Measurements from ENCODE around the gene NOP9. TPM values are rescaled to one million over a fixed set of nuclear protein-coding genes. Genes with fewer than 3 reads are reported as not detected.

The NOP9 gene
- total and polyA plus RNA-seq, 9 of the 15 experiments (the other 6 are each of a cell fraction or from before 2014, with no cell fraction given) = 1.0 to 27.9 (median 15.1) TPM

DNA sequence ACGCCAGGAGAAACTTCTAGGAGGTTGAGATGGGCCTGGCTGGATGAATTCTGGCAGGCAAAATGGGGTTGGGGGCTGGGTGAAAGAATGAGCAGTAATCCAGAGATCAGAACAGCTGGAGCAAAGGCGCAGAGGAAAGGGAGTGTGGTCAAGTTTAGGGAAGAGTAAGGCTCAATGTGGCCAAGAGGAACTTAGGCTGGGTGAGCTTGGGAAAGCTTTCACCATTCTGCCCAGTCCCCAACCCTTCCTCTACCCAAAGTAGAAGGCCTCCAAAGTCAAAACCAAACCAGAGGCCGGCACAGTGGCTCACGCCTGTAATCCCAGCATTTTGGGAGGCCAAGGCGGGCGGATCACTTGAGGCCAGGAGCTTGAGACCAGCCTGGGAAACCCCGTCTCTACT is 18.0 kb upstream of the NOP9 start:
- FAIRE-seq (no peak), ATAC-seq (no peak), DNase-seq (ENCODE audit: extremely low read depth in 1 of 4, low spot score in 3 of 4) (no peak)
- no peak overlapping the region for H3K4me3 ChIP-seq
- TF ChIP-seq ZNF696 (CRISPR knock-in tag; conservative IDR thresholded peaks at IDR 0.05) (no peak), ZNF212 (CRISPR knock-in tag; IDR thresholded peaks at IDR 0.05) (no peak), DACH1 (IDR thresholded peaks at IDR 0.05; ENCODE audit: partially characterized antibody) (no peak), SRSF7 (optimal IDR thresholded peaks at IDR 0.05; ENCODE audit: low read depth, low read length) (no peak)
- TF ChIP-seq, protein P1, sequence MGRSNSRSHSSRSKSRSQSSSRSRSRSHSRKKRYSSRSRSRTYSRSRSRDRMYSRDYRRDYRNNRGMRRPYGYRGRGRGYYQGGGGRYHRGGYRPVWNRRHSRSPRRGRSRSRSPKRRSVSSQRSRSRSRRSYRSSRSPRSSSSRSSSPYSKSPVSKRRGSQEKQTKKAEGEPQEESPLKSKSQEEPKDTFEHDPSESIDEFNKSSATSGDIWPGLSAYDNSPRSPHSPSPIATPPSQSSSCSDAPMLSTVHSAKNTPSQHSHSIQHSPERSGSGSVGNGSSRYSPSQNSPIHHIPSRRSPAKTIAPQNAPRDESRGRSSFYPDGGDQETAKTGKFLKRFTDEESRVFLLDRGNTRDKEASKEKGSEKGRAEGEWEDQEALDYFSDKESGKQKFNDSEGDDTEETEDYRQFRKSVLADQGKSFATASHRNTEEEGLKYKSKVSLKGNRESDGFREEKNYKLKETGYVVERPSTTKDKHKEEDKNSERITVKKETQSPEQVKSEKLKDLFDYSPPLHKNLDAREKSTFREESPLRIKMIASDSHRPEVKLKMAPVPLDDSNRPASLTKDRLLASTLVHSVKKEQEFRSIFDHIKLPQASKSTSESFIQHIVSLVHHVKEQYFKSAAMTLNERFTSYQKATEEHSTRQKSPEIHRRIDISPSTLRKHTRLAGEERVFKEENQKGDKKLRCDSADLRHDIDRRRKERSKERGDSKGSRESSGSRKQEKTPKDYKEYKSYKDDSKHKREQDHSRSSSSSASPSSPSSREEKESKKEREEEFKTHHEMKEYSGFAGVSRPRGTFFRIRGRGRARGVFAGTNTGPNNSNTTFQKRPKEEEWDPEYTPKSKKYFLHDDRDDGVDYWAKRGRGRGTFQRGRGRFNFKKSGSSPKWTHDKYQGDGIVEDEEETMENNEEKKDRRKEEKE (IDR thresholded peaks at IDR 0.05; ENCODE audit: borderline replicate concordance in 1 of 2, control insufficient read depth in 1 of 2, low read depth in 2 of 2, low read length in 1 of 2) = no peak
- TF ChIP-seq, protein P2, sequence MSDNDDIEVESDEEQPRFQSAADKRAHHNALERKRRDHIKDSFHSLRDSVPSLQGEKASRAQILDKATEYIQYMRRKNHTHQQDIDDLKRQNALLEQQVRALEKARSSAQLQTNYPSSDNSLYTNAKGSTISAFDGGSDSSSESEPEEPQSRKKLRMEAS (CRISPR knock-in tag; IDR thresholded peaks at IDR 0.05) = no peak
- no peaks in the 10 kb centered on the region for H4K20me1 ChIP-seq (replicated peaks; ENCODE audit: control insufficient read depth, insufficient read depth, low read length)
- POLR2A ChIA-PET = interaction anchor here (1.1 to 2.2 kb wide), 2 partner anchors 8 to 10 kb away, joined by 3 to 7 read pairs; partner anchors contain the start of gene RABGGTA
- no peak overlapping the region for H3K27ac ChIP-seq (ENCODE audit: extremely low read depth, low read depth, low read length)
- H3K4me1 ChIP-seq (replicated peaks in 1 of 2; ENCODE audit: control insufficient read depth in 2 of 2, insufficient read depth in 2 of 2, low read length in 2 of 2) = peaks cover 0 to 3% of the 10 kb centered on the region in 2 experiments; a peak in 2 of 5 replicates
- no peaks in the 10 kb centered on the region for H3K36me3 ChIP-seq (ENCODE audit: control insufficient read depth, insufficient read depth, low read length)
- WGBS (ENCODE audit: insufficient coverage, low coverage, missing lambda C conversion rate) = 74% methylated on average over 5 of the region's 7 CpGs
- H3K9ac ChIP-seq (ENCODE audit: insufficient read depth in 1 of 2, low read depth in 2 of 2, low read length in 2 of 2) = no peak overlapping the region
- no peaks in the 10 kb centered on the region for H3K27me3 ChIP-seq (ENCODE audit: control insufficient read depth in 2 of 2, insufficient read depth in 2 of 2, low read length in 2 of 2)
- H3K9me1 ChIP-seq (ENCODE audit: control insufficient read depth, insufficient read depth, low read length) = no peaks in the 10 kb centered on the region
- H2AFZ ChIP-seq (ENCODE audit: low read depth, low read length) = no peak overlapping the region
- intact Hi-C loops (cut with micrococcal nuclease) = no loop called here
- H3K79me2 ChIP-seq (ENCODE audit: control insufficient read depth, insufficient read depth, low read length) = no peaks in the 10 kb centered on the region
- BruUV-seq (replicated peaks) = no TSS peak
- no peaks in the 10 kb centered on the region for H3K9me3 ChIP-seq (replicated peaks; ENCODE audit: control insufficient read depth, insufficient read depth, low read depth, low read length)
- no peak overlapping the region for H3K4me2 ChIP-seq (ENCODE audit: insufficient read depth, low read length)
- CTCF ChIA-PET (ENCODE audit: low intra/inter-chr PET ratio) = no interaction called here
- in situ Hi-C loops (cut with MboI) = no loop called here
